Cardiac septum (tissue), 1 donor: ENCODE data around the gene RABGAP1L. TPM values are rescaled to one million over a fixed set of nuclear protein-coding genes. Genes with fewer than 3 reads are reported as not detected.

ENCODE experiments used
- total RNA-seq: library from RNA; stranded (reverse); fragmentation: NEBNext Ultra II Directional; extraction: Animal tissue kit (Norgen Biotek cat#: 25700); gene quantifications from one replicate; pipeline ENCODE4 v1.2.1, GENCODE V29; 2021
- donor health status: DM: no; HTN: no; CAD: no.

The RABGAP1L gene
- total RNA-seq, 1 donor from 2014 or later, result 109 TPM

Other genes starting within 250 kb of the RABGAP1L start
- 0.40 TPM for gene SERPINC1, start 242.2 kb upstream of the RABGAP1L start, total RNA-seq
- 24.7 TPM for gene RC3H1, start 137.2 kb upstream of the RABGAP1L start, total RNA-seq